CD4-positive, alpha-beta T cell treated with Interleukin-21 for 1 hour (primary cell): ENCODE results near the gene CRYBB1.

Experiments
- DNase-seq: peaks from one replicate; pipeline ENCODE4 v3.0.0-alpha.2; 2020

CRYBB1 gene

DNA sequence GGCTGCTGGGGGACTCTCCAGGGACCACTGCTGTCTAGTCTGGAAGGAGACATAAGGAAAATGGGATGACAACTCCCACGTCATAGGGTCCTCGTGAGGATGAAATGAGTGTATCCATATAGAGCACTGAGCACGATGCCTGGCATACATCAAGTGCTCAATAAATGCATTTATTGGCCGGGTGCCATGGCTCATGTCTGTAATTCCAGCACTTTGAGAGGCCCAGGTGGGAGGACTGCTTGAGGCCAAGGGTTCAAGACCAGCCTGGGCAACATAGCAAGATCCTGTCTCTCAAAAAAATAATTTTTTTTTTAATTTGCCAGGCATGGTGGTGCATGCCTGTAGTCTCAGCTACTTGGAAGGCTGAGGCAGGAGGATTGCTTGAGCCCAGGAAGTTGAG lies 15.7 kb downstream of the CRYBB1 start:
- no peak for DNase-seq

DNA sequence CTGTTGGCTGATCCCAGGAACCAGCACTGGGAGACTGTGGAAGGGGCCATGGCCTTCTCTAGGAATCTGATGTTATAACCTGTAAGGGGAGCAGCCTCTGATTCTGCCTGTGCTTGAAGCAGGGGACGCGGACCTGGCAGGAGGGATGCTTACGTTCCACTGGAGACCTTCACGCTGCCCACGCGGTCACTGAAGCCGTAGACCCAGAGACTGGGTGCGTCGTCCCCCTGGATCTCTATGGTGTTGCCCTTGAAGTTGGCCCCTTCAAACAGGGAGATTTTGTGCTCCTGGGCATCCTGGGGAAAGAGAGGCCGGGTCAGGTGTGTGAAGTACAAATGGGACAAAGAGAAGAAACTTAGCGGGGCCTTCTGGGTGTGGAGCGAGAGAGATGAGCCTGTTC lies 16.1 kb downstream of the CRYBB1 start:
- DNase-seq = no peak

- DNase-seq = no peak
Measured at GRCh38 chr22:26599505-26599904, 18.3 kb downstream of the CRYBB1 start.

GRCh38 chr22:26597480-26597879 lies 20.3 kb downstream of the CRYBB1 start:
- no peak for DNase-seq

DNA sequence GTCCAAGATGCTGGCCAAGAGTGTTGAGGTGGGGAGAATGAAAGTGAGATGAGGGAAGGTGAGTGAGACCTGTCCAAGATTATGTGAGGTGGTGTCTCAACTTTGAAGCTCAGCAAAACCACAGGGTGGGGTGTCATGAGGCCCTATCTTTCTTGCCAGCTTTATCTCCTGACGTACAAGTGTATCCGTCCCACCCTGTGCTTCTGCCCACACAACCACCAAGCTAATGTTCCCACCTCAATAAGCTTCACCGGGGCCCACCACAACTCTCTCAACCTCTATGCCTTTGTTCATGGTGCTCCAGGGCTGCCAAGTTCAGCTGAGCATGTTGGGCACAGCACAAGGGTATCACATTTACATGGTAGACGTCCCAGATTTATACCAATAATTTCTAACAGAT lies 20.8 kb downstream of the CRYBB1 start:
- peak; percentile 41 for DNase-seq

DNA sequence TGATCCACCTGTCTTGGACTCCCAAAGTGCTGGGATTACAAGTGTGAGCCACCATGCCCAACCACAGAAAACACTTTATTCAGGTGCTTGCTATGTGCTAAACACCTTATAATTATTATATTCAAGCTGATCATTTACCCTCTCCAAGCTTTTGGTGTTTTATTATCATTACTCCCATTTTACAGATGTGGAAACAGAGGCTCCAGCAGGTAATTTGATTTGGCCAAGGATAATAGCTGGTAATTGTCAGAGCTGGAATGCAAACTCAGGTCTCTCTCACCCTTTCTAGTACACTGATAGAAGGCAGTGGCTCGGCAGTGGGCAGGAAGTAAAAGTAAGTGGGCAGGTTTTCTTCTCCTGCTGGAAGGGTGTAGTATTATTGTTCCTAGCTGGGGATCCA lies 24.1 kb downstream of the CRYBB1 start:
- DNase-seq = no peak

- DNase-seq = peak; percentile 70
Measured at GRCh38 chr22:26592421-26592891, 25.4 kb downstream of the CRYBB1 start.

- DNase-seq = peak; percentile 83
Measured at GRCh38 chr22:26589845-26590736, 27.7 kb downstream of the CRYBB1 start, which contains the start of gene TPST2. TPST2 (minus strand) TSS chr22:26590132; CDS start chr22:26541630, 48,502 bp downstream.

DNA sequence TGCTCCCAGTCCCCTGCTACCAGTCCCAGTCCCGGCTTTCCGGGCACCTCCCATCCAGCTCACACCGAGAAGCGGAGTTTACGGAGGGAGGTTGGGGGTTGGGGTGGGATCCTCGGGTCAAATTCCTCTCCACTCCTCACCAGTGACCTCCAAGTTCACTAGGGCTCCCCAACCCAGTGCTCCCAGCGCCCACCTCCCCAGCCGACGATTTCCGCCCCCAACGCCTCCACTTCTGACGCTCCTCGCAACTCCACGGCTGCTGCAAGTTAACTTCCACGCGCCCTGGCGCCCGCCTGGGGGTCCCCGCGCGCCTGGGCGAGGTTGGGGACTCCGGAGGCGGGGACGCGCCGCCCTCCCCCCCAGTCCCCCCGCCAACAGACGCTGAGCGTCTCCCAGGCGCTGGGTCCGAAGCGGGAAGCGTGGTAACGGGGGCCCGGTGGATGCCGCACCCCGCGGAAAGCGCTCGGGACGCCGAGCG lies 28.4 kb downstream of the CRYBB1 start:
- peak; percentile 24 for DNase-seq

GRCh38 chr22:26588729-26589366 lies 29.0 kb downstream of the CRYBB1 start:
- DNase-seq = no peak

- no peak for DNase-seq
Measured at GRCh38 chr22:26587991-26588613, 29.7 kb downstream of the CRYBB1 start.

DNA sequence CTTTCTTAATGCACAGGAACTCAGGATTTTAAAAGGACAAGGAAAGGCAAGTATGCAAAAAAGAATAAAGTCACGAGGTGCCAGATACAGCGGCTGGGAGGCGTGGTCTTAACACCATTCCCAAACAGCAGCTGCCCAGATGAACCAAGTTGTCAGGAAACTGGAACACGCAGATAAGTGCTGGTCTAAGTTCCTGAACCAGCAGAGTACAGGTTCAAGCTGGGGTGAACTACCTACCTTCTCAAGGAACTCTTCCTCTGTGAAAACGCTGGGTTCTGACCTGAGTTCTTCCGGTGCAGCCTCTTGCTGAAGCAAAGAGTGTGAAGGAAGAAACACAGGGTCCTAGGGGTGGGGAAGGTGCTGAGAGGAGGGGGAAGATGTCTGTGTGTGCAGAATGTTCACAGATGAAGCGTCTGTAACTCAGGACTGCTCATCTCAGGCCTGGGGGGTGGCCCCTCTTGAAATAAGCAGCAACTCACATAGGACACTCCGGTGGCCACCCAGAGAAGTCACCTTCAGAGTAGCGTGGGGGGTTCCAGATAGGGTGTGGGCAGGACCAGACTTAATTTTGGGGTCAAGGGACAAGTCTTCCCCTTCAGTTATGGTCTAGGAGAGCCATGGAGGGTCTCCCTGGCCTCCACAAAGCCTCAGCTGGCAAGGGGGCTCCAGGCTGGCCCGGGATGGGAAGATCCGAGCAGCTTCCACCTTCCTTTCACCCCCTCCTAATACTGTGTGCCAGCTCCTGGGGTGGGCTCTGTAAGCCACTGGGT lies 31.1 kb downstream of the CRYBB1 start:
- no peak for DNase-seq

GRCh38 chr22:26585104-26585790 lies 32.6 kb downstream of the CRYBB1 start:
- DNase-seq = no peak

- no peak for DNase-seq
Measured at GRCh38 chr22:26584010-26584409, 33.8 kb downstream of the CRYBB1 start.

- DNase-seq = no peak
Measured at GRCh38 chr22:26581633-26582168, 36.1 kb downstream of the CRYBB1 start.

DNA sequence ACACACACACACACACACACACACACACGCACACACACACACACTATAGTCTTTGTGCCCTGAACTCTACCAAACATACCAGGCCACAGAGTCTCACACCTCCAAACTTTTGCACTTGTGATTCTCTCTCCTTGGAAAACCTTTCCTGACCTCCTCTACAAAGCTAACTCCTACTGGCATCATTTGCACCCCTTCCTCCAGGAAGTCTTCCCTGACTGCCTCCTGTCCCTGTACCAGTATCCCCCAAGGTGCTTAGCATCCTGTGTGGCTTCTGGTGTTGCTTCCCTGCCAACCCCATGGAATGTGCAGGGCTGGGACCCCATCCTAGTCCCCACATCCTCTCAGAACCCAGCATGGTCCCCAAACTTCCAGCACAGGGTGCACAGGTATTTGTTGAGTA lies 36.8 kb downstream of the CRYBB1 start:
- no peak for DNase-seq

GRCh38 chr22:26580240-26580962 lies 37.4 kb downstream of the CRYBB1 start:
- DNase-seq = no peak

- DNase-seq = peak; percentile 56
Measured at GRCh38 chr22:26579331-26579886, 38.4 kb downstream of the CRYBB1 start.

DNA sequence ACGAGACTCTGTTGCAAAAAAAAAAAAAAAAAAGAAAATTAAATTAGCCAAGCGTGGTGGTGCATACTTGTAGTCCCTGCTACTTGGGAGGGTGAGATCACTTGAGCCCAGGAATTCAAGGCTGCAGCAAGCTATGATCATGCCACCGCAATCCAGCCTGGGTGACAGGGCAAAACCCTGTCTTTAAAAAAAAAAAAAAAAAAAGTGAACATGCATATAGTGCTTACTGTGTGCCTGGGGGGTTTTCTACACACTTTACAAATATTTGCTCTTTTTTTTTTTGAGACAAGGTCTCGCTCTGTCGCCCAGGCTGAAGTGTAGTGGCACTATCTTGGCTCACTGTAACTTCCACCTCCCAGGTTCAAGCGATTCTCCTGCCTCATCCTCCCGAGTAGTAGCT lies 40.7 kb downstream of the CRYBB1 start:
- no peak for DNase-seq

- DNase-seq = no peak
Measured at GRCh38 chr22:26576026-26576680, 41.7 kb downstream of the CRYBB1 start.
